T1000 (cell line): ENCODE results near the gene ATP2B1.

Experiments
- DNase-seq: peaks from one replicate; lab custom pipeline; 2025; ENCODE audit warnings: mixed read lengths; lab: John Stamatoyannopoulos, UW

The ATP2B1 gene

GRCh38 chr12:89692439-89692838 lies 16.2 kb downstream of the ATP2B1 start:
- DNase-seq: no peak

GRCh38 chr12:89691659-89692058 lies 17.0 kb downstream of the ATP2B1 start:
- no peak for DNase-seq

DNA sequence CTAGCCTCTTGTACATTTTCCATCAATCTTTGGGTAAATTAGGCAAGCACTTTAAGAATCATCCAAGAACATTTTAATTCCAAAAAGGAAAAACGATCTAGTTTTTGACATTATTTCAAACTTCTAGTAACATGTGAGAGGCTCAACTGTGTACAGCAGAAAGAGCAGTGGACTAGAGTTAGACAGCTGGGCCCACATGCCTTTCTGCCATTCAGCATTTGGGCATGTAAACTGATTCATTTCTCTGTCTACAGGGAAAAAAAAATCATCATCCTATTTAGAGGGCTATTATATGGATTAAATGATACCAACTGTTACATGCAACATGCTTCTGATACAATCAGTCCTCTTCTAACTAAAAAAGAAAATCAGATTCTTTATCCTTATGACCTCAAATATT lies 17.7 kb downstream of the ATP2B1 start:
- DNase-seq: no peak

- no peak for DNase-seq
Observed at GRCh38 chr12:89689306-89689705, 19.3 kb downstream of the ATP2B1 start.

- DNase-seq: no peak
Observed at GRCh38 chr12:89686311-89686710, 22.3 kb downstream of the ATP2B1 start.

- no peak for DNase-seq
Observed at GRCh38 chr12:89685363-89685972, 23.2 kb downstream of the ATP2B1 start.

DNA sequence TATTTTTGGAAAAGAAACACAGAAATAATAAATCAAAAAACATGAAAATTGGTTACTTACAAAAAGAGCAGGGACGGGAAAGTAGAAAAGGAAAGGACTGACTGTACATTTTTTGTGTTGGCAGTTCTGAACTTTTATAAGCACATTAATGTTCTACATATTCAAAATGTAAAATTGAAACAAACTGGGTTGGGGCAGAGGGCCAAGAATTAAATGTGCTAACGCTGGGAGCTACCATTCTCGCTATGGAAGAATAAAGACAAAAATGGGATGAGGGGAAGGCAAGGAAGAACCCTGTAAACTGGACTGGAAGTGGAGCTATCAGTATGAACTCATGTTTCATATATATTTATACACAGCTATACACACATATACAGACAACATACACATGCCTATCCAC lies 24.5 kb downstream of the ATP2B1 start:
- DNase-seq: no peak

- no peak for DNase-seq
Observed at GRCh38 chr12:89682284-89682683, 26.4 kb downstream of the ATP2B1 start.

DNA sequence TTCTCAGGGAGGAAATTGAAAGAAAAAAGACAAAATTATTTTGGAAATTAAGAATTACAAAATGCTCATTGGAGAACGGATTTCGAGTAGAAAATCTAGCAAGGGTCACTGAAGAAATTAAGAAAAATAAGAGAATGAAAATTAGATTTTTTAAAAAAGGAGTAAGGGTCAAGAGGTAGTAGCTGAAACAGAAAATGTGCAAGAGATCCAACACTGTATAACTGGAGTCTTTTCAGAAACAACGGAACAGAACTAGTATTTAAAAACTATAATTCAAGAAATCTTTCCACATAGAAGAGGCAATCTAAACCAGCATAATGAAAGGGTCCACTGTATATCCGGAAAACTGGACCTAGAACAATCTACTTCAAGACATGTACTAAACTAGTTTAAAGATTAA lies 28.2 kb downstream of the ATP2B1 start:
- DNase-seq: no peak

GRCh38 chr12:89679631-89680030 lies 29.0 kb downstream of the ATP2B1 start:
- DNase-seq: no peak

- DNase-seq: no peak
Observed at GRCh38 chr12:89678225-89678624, 30.4 kb downstream of the ATP2B1 start.

- no peak for DNase-seq
Observed at GRCh38 chr12:89676930-89677329, 31.7 kb downstream of the ATP2B1 start.

DNA sequence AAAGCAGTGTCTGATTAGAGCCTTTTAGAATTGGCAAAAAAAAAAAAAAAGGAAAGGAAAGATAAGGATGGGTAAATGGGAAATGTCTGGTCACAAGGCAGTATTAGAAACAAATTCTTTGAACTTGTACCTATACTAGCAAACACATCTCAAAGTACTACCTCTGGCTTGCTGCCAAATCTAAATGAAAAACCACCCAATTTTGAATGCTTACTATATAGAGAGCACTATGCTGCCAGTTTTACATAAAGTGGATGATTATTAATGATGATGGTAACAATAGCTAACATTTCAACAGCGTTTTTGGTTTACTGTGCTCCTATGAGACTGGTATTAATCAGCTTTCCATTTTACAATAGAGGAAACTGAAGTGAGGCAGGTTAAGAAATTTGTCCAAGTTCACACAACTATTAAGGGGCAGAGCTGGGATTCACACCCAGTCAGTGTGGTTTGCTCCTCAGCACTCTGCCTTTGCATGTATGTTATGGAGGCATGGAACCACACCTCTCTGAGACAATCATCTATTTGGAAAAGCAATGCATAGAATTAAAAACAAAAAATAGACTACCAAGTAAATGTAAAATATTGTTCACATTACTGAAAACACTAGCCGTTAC lies 34.2 kb downstream of the ATP2B1 start:
- DNase-seq: no peak

DNA sequence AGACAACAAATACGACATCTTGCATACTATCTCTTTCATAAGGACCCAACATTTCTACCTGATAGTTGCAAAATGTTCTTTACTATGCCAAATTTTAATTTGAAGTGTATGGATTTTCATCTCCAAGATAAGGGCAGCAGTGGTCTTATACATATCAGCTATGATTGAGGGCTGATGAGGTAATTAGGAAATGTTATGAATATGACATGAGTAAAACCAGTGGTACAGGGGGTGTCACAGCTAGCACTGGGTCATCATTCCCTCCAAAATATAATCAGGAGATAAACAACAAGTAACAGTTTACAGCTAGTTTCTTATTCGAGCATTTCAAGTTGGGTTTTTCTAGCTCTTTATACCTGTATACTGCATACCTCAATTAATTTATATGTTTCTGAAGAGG lies 35.0 kb downstream of the ATP2B1 start:
- no peak for DNase-seq

GRCh38 chr12:89672589-89672979 lies 36.1 kb downstream of the ATP2B1 start:
- DNase-seq: no peak

GRCh38 chr12:89671469-89671868 lies 37.2 kb downstream of the ATP2B1 start:
- DNase-seq: no peak

DNA sequence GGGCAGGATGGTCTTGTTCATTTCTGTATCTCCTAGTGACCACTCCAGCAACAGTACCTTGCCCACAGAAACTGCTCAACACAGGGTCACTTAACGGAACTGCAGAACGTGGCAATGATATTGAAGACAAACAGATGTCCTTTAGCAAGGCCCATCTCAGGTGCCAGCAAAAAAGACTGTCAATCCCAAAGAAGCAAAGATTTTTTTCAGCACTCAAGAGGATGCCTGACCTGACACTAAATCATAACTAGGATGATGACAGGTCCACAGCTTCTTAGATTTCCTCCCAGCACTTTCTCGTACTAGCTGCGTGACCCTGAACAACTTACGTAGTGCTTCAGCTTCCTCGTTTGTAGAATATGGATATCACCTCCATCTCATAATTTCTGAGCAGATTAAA lies 39.4 kb downstream of the ATP2B1 start:
- DNase-seq: no peak

- no peak for DNase-seq
Observed at GRCh38 chr12:89665556-89665955, 43.1 kb downstream of the ATP2B1 start.

- DNase-seq: no peak
Observed at GRCh38 chr12:89664441-89664840, 44.2 kb downstream of the ATP2B1 start.

GRCh38 chr12:89663577-89664357 lies 44.9 kb downstream of the ATP2B1 start:
- DNase-seq: no peak

DNA sequence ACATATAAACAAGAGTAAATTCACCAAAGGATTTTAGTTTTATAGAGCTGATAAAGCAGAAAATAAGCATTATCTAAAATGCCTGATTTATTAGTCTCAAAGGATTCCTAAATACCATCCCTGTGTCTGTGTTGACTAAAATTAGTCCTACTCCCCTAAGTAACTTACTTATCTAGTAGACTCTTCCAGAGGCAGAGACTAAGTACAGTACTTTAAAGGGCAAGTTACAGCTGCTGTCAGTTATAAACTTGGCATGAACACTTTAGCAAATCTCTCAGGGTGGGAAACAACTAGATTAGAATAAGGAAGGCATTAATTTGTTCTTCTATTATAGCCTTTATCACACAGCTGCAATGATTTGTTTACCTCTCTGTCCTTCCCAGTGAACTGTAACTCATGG lies 46.0 kb downstream of the ATP2B1 start:
- no peak for DNase-seq

DNA sequence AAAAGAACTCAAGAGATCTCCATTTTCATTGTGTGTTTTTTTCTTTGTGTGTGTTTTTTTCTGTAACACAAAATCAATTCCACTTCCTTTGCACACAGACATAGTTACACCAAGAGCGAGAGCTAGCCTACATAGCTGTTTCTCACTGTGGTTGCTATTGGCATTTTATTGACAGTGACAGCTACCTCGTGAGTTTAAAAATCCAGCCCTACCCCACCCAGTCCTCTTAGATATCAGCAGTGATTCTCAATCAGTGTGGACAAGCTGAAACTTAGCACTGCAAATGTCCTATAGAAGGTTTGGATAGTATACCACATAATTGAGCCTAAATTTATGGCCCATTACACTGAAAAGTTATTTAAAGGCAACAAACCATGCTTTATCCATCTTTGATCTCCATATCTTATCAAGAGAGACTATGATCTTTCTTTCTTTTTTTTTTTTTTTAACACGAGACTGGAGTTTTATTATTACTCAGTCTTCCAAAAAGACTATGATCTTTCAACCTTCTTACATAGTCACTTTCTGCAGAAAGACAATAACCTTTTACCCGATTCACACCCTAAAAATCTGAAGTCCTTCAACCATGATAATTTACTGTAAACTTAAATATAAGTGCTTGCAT lies 46.8 kb downstream of the ATP2B1 start:
- no peak for DNase-seq

DNA sequence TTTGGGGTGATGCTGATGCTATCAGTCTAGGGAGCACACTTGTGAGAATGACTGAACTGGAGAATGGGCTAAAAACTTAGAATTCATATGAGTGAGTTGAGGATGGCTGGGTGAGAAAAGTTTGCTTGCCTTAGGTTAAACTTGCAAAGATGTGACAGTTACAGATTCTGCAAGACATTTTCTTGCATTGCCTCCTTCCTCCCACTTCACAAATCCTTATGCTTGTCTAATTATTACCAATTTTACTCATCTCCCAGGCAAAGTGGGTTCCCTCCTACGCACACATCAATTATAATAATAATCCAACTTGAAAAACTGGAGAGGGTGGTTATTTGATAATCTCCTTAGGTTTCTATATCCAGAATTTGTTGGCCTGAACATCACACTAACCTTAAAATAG lies 50.9 kb downstream of the ATP2B1 start:
- no peak for DNase-seq
